Neural cell (in vitro differentiated cells): ENCODE results near the gene AGMAT. TPM values are rescaled to one million over a fixed set of nuclear protein-coding genes. Genes with fewer than 3 reads are reported as not detected.

ENCODE experiments used
- H2AFZ ChIP-seq: fragments of 200-600, 300-800 bp; sonication (generic), shearing (Covaris generic); 2 replicates; pipeline ENCODE4 v1.6.0; 2014; ENCODE audit warnings: low read depth, mild to moderate bottlenecking, antibody characterized with exemption, low read length, moderate library complexity
- H3F3A ChIP-seq: fragments of 200-600 bp; shearing (Covaris generic); 2 replicates; pipeline ENCODE4 v1.6.1; 2016; ENCODE audit warnings: mild to moderate bottlenecking, moderate library complexity, mixed read lengths, antibody characterized with exemption, low read length; ENCODE audit not compliant: insufficient read depth, poor library complexity, severe bottlenecking
- H3K27ac ChIP-seq: fragments of 200-600, 300-800 bp; sonication (generic), shearing (Covaris generic); 2 replicates; pipeline ENCODE4 v1.5.1; 2014; ENCODE audit warnings: mild to moderate bottlenecking, low read length, moderate library complexity
- H3K27me3 ChIP-seq: fragments of 300-800, 200-600 bp; sonication (generic), shearing (Covaris generic); 2 replicates; pipeline ENCODE4 v1.6.0; 2014; ENCODE audit warnings: mild to moderate bottlenecking, low read depth, low read length, moderate library complexity; ENCODE audit not compliant: insufficient read depth
- H3K36me3 ChIP-seq: fragments of 300-800, 200-600 bp; sonication (generic), shearing (Covaris generic); 2 replicates; pipeline ENCODE4 v1.5.1; 2014; ENCODE audit warnings: mild to moderate bottlenecking, antibody characterized with exemption, low read length, moderate library complexity; ENCODE audit not compliant: insufficient read depth
- H3K4me2 ChIP-seq: fragments of 300-800, 200-600 bp; sonication (generic), shearing (Covaris generic); 2 replicates; pipeline ENCODE4 v1.6.0; 2014; ENCODE audit warnings: mild to moderate bottlenecking, low read length
- H3K4me3 ChIP-seq: fragments of 300-800, 200-600 bp; sonication (generic), shearing (Covaris generic); 2 replicates; pipeline ENCODE4 v1.5.1; 2014; ENCODE audit warnings: mild to moderate bottlenecking, low read length, moderate library complexity
- H3K79me2 ChIP-seq: fragments of 200-600 bp; shearing (Covaris generic); replicated peaks from 2 replicates; pipeline ENCODE4 v1.6.0; 2014; ENCODE audit warnings: mild to moderate bottlenecking, low read length, moderate library complexity; ENCODE audit not compliant: insufficient read depth
- H3K9ac ChIP-seq: fragments of 300-800, 200-600 bp; sonication (generic), shearing (Covaris generic); 2 replicates; pipeline ENCODE4 v1.6.1; 2016; ENCODE audit warnings: mild to moderate bottlenecking, low read length, mixed read lengths
- H3K9me2 ChIP-seq: fragments of 200-600 bp; shearing (Covaris generic); 2 replicates; pipeline ENCODE4 v1.6.1; 2016; ENCODE audit warnings: mild to moderate bottlenecking, low read length, mixed read lengths; ENCODE audit not compliant: insufficient read depth
- H3K9me3 ChIP-seq: fragments of 200-600, 300-800 bp; sonication (generic), shearing (Covaris generic); 2 replicates; pipeline ENCODE4 v1.6.1; 2016; ENCODE audit warnings: mild to moderate bottlenecking, mixed run types, low read length, moderate library complexity, mixed read lengths
- H4K20me1 ChIP-seq: fragments of 200-600 bp; shearing (Covaris generic); 2 replicates; pipeline ENCODE4 v1.6.1; 2016; ENCODE audit warnings: mild to moderate bottlenecking, mixed run types; ENCODE audit not compliant: insufficient read depth
- EP300 ChIP-seq: fragments of 450-650 bp; conservative IDR thresholded peaks from 2 replicates; pipeline ENCODE4 v1.6.1; 2014; ENCODE audit warnings: antibody characterized with exemption, mild to moderate bottlenecking, moderate library complexity; ENCODE audit not compliant: poor library complexity, severe bottlenecking
- EZH2 ChIP-seq: fragments of 200-600, 300-800 bp; shearing (Covaris generic), sonication (generic); IDR thresholded peaks from 2 replicates; pipeline ENCODE4 v1.6.1; 2014; ENCODE audit warnings: antibody characterized with exemption, low read length, borderline replicate concordance, mild to moderate bottlenecking; ENCODE audit not compliant: insufficient read depth, poor library complexity, severe bottlenecking
- MXI1 ChIP-seq: fragments of 450-650 bp; conservative IDR thresholded peaks from 2 replicates; pipeline ENCODE4 v1.6.1; 2014; ENCODE audit warnings: antibody characterized with exemption, mild to moderate bottlenecking; ENCODE audit not compliant: poor library complexity, severe bottlenecking
- POLR2AphosphoS5 ChIP-seq: IDR thresholded peaks from 2 replicates; pipeline ENCODE4 v1.6.1; 2012
- RAD21 ChIP-seq: fragments of 450-650 bp; conservative IDR thresholded peaks from 2 replicates; pipeline ENCODE4 v1.6.1; 2014; ENCODE audit warnings: antibody characterized with exemption, mild to moderate bottlenecking, moderate library complexity
- SMC3 ChIP-seq: fragments of 450-650 bp; conservative IDR thresholded peaks from 2 replicates; pipeline ENCODE4 v1.6.1; 2014; ENCODE audit warnings: antibody characterized with exemption, mild to moderate bottlenecking, moderate library complexity; ENCODE audit not compliant: poor library complexity
- TAF1 ChIP-seq: IDR thresholded peaks from 2 replicates; pipeline ENCODE4 v1.6.1; 2012; ENCODE audit warnings: low read depth
- polyA plus RNA-seq: library from polyadenylated mRNA; depleted of rRNA; stranded (reverse); fragments of >200 nt; gene quantifications from 2 replicates; pipeline ENCODE4 v1.2.3, GENCODE V29; 2014
- TF ChIP-seq, protein P1 (sequence below): fragments of 450-650 bp; IDR thresholded peaks from 2 replicates; pipeline ENCODE4 v1.5.1; 2014; ENCODE audit warnings: antibody characterized with exemption, mild to moderate bottlenecking, moderate library complexity; ENCODE audit not compliant: poor library complexity, severe bottlenecking
- TF ChIP-seq, protein P2 (sequence below): IDR thresholded peaks from 2 replicates; pipeline ENCODE4 v1.6.1; 2012; ENCODE audit warnings: borderline replicate concordance

Gene AGMAT
- polyA plus RNA-seq, 1 donor from 2014 or later, result not detected

DNA sequence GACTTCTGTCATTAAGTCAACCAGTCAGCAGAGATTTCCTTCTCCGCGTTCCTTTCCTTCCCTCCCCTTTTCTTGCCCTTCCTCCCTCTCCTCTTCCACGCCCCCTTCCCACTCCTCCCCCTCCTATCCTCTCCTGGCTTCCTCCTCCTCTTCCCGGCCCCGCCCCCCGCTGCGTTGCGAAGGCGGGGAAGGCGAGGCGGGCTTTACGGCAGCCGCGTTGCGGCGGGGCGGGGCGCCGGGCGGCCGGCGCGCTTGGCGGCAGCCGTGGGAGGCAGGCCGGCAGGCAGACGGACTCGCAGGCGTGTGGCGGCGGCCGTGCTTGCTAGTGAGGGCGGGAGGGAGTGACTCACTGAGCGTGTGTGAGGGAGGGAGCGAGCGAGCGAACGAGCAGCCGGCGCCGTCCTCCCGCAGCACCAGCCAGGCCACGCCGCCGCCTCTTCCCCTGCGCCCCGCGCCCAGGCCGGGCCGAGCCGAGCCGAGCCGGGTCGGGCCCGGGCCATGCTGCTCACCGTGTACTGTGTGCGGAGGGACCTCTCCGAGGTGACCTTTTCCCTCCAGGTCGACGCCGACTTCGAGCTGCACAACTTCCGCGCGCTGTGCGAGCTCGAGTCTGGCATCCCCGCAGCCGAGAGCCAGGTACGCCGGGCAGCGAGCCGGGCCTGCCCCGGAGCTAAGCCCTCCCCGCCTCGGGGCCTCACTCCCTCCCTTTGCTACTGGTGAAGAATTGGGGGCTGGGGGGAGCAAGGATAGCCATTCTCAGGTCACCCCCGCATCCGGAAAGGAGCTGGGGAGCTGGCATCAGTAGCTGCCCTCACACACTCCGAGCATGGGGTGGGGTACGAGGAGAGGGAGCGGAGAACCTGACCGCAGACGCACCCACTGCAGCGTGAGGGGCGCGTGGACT, 32.6 kb upstream of the AGMAT start, which contains the start of gene DDI2:
Gene DDI2 (plus strand): TSS at position 286 of the 904 bp plus-strand sequence. CDS start 213 bp downstream, at position 499.
- Histone ChIP-seq H3F3A (no peaks in the 10 kb centered on the region), H2AFZ (peak within 1 kb of the TSS; percentile 65), H3K9me3 (no peaks in the 10 kb centered on the region), H4K20me1 (no peaks in the 10 kb centered on the region), H3K36me3 (no peaks in the 10 kb centered on the region), H3K4me2 (peak within 1 kb of the TSS; percentile 90), H3K79me2 (peaks cover 31% of the 10 kb centered on the region), H3K9me2 (no peaks in the 10 kb centered on the region), H3K4me3 (peak within 1 kb of the TSS; percentile 99), H3K27me3 (no peaks in the 10 kb centered on the region), H3K27ac (peak within 1 kb of the TSS; percentile 74), H3K9ac (peak within 1 kb of the TSS; percentile 81)
- TF ChIP-seq MXI1 (peak; percentile 95), TAF1 (peak; percentile 28), RAD21 (peak; percentile 45), SMC3 (peak; percentile 42), EP300 (peak; percentile 64), EZH2 (no peak), POLR2AphosphoS5 (peak; percentile 81)
- TF ChIP-seq, protein P1, sequence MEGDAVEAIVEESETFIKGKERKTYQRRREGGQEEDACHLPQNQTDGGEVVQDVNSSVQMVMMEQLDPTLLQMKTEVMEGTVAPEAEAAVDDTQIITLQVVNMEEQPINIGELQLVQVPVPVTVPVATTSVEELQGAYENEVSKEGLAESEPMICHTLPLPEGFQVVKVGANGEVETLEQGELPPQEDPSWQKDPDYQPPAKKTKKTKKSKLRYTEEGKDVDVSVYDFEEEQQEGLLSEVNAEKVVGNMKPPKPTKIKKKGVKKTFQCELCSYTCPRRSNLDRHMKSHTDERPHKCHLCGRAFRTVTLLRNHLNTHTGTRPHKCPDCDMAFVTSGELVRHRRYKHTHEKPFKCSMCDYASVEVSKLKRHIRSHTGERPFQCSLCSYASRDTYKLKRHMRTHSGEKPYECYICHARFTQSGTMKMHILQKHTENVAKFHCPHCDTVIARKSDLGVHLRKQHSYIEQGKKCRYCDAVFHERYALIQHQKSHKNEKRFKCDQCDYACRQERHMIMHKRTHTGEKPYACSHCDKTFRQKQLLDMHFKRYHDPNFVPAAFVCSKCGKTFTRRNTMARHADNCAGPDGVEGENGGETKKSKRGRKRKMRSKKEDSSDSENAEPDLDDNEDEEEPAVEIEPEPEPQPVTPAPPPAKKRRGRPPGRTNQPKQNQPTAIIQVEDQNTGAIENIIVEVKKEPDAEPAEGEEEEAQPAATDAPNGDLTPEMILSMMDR, result no peak
- TF ChIP-seq, protein P2, sequence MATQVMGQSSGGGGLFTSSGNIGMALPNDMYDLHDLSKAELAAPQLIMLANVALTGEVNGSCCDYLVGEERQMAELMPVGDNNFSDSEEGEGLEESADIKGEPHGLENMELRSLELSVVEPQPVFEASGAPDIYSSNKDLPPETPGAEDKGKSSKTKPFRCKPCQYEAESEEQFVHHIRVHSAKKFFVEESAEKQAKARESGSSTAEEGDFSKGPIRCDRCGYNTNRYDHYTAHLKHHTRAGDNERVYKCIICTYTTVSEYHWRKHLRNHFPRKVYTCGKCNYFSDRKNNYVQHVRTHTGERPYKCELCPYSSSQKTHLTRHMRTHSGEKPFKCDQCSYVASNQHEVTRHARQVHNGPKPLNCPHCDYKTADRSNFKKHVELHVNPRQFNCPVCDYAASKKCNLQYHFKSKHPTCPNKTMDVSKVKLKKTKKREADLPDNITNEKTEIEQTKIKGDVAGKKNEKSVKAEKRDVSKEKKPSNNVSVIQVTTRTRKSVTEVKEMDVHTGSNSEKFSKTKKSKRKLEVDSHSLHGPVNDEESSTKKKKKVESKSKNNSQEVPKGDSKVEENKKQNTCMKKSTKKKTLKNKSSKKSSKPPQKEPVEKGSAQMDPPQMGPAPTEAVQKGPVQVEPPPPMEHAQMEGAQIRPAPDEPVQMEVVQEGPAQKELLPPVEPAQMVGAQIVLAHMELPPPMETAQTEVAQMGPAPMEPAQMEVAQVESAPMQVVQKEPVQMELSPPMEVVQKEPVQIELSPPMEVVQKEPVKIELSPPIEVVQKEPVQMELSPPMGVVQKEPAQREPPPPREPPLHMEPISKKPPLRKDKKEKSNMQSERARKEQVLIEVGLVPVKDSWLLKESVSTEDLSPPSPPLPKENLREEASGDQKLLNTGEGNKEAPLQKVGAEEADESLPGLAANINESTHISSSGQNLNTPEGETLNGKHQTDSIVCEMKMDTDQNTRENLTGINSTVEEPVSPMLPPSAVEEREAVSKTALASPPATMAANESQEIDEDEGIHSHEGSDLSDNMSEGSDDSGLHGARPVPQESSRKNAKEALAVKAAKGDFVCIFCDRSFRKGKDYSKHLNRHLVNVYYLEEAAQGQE, result no peak

DNA sequence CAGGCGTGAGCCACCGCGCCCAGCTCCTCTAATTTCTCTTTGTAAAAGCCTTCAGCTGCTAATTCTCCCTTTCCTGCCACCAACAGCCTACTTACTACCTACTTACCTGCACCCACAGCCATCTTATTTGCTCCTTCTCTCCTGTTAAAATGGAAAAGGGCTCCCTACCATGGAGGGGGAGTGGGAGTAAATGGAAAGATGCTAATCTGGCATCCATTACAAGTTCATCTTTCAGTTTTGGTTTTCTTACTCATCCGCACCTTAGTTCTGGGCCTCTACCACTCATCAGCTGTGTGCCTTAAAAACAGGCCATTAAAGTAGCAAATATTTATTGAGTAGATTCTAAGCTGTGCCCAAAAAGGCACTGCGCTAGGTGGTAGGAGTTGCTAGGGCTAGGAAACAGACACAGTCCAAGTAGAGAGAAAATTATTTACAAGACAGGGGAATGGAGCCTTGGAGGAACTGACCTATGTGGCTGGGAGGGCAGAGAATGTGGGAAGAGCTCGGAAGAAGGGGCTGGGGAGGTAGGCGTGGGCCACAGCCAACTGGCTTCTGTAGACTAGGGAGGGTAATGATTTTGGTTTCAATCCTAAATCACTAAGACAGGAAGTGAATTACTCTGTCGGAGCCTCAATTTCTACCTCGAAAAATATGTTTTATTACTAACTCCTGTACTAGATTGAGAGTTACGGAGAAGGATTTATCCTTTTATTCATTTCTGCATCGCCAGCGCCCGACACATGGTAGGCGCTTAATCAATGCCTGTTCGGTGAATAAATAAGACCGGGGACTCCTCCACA, 31.7 kb upstream of the AGMAT start:
- H3K9ac ChIP-seq, result peak overlapping the region; percentile 52
- no peaks in the 10 kb centered on the region for H3K9me3 ChIP-seq
- no peaks in the 10 kb centered on the region for H3K27me3 ChIP-seq
- peak overlapping the region; percentile 54 for H3K4me2 ChIP-seq
- peaks cover 27% of the 10 kb centered on the region for H3K79me2 ChIP-seq
- H3K4me3 ChIP-seq, result peak overlapping the region; percentile 99
- TF ChIP-seq TAF1 (peak; percentile 9), EZH2 (no peak)
- TF ChIP-seq, protein P2, result peak; percentile 30
- H4K20me1 ChIP-seq, result no peaks in the 10 kb centered on the region
- H3F3A ChIP-seq, result no peaks in the 10 kb centered on the region
- H2AFZ ChIP-seq, result peak overlapping the region; percentile 61
- H3K36me3 ChIP-seq, result no peaks in the 10 kb centered on the region
- H3K27ac ChIP-seq, result peak overlapping the region; percentile 65
- H3K9me2 ChIP-seq, result no peaks in the 10 kb centered on the region
